Medulla oblongata (tissue), 1 donor: ENCODE results near the gene INHBC.
"Not testable (repeated sequence)": the region's sequence is repeated elsewhere in the genome, so short reads cannot be mapped to it uniquely, and the experiment has no call there.

ENCODE experiments used
- DNase-seq: peaks from one replicate; pipeline ENCODE4 v3.0.0-alpha.2; 2015; ENCODE audit errors: extremely low spot score

INHBC gene

GRCh38 chr12:57429473-57430111, 5.0 kb upstream of the INHBC start:
- DNase-seq, result no peak

DNA sequence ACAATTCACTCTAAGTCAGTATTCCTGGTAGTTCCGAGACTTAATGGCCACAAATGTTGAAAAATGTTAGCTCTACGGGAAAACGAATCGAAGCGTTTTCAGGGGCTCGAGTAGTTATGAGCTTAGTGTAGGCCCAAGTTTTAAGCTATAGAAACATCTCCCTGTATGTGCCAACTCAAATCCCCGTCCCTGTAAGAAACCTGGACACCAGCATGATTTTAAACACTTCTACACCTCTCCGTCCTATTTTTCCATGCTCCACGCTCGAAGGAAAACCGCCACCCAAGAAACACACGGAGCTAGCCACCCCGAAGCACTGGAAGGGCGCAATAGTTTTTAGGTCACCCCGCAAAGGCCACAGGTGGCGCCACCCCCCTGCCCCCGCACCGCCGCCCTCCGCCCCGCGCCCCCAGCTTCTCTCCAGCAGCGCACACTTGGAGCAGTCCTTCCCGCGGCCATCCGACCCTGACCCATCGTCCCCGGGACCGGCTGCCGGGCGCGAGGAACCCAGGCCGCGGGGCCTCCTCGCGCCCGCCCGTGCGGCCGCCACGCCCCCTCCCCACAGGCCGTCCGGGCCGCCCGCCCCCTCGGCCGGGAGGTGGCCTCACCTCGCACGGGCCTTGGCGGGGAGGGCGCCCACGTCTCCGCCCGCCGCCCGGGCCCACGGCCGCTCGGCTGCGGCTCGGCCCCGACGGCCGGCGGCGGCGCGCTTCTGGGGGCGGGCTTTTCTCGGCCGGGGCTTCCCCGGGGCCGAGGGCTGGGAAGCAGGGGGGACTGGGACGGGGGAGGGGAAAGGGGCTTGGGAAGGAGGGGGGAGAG, 4.3 kb upstream of the INHBC start:
- peak; percentile 19 for DNase-seq

DNA sequence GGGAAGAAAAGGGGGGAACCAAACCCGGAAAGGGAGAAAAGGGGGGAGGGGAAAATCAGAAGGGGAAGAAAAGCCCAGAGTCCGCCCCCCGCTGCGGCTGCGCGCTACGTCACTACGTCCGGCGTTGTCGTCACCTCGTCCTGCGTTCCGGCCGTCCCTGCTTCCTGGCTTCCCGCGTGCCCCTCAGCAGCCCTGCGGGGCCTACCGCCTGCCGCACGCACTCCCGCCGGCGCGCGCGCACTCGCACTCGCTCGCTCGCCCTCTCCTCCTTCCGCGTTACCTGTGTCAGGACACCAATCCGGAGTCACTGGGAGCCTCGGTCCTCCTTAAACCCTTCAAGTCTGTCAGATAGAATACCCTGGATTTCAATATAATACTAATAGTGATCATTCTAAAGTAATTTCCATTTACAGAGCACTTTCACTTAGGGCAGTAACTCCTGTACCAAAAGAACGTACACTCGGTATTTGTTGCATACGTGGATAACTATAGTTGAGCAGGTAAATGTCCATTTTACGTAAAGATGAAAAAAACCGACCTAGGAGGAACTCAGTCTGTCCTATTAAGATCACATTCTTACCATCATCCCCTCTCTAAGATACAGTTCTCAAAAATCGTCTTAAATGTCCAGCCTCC, 3.5 kb upstream of the INHBC start, which contains the start of gene R3HDM2:
Gene R3HDM2, minus strand, starts transcription at position 113 of the 636 bp plus-strand sequence. CDS start 120,615 bp downstream, outside the sequence.
- DNase-seq, result peak; percentile 92

DNA sequence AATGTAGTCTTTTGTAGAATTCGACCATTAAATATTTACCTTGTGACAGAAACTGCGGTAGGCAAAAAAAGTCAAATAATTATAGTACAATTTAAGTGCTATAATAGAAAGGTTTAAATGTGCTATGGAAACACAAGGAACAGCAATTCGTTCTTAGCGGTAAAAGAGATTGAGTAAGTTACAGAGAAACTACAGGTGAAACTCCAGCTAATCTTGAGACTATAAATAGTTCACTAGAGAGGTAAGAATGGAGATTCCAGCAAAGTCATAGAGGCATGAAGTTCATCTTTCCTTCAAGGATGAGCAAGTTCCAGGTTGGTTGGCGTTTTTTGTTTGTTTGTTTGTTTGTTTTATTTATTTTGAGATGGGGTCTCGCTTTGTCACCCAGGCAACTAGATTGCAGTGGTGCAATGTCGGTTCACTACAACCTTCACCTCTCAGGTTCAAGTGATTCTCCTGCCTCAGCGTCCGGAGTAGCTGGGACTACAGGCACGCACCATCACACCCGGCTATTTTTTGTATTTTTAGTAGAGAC, 2.9 kb upstream of the INHBC start:
- no peak for DNase-seq

DNA sequence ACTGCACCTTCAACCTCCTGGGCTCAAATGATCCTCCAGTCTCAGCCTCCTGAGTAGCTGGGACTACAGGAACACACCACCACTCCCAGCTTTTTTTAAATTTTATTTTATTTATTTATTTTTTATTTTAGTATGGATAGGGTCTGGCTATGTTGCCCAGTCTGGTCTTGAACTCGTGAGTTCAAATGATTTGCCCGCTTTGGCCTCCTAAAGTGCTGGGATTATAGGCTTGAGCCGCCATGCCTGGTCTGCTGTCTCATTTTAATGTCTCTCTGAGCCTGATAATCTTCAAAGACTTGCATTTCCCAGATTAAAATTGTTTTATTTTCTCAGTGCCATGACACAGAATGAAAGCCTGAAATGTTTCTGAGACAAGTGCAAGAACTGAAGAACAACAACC, 1.2 kb upstream of the INHBC start:
- DNase-seq, result no peak

DNA sequence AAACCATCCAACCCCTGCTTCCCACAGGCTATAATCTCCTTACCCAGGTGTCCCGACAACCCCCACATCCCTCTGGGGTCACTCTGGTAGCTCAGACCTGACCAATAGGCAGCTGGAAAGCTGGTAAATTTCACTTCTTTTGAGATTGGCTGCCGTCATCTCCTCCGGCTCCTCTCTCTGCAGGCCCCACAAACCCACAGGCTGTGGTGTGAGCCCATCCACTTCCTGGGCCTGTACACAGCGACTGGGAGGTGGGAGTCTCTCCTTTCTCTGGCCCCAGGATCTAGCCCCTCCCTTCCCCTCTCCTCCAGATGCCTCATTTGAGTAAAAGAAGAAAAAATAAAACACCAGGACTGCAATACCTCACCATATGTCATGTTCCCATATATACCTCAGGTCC, 709 bp downstream of the INHBC start:
- DNase-seq, result no peak

DNA sequence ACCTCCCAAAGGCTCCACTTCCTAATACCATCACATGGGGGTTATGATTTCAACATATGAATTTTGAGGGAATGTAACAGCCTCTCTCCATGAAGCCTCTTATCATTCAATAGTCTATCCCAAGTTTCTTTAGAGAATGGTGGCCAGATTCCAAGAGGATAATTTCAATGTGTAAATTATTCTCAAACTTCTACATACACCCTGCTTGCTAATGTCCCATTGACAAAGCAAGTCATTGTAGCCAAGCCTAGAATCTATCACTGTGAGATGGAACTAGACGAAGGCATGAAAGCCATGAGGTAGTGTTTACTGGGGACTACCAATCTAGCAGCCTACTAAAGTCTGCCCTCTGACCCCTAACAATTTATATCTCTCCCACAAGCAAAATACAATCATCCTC, 3.8 kb downstream of the INHBC start:
- no peak for DNase-seq

DNA sequence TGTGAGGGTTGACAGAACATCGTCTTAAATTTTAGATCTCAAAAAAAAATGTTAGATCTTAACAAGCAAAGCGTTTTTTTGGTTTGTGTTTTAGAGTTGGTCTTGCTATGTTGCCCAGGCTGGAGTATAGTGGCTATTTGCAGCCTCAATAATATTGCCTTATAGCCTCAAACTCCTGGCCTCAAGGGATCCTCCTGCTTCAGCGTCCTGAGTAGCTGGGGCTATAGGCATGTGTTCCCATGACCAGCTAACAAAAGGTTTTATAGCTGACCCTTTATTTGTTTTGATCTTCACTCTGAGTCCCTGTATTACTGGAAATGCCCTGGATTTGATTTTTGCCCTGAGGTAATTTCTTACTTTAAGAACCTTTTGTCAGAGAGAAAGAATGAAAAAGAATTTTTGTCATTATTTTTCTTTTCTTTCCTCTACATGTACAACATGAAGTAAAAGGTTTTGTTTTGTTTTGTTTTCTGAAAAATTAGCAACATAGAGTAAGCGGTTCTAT, 5.2 kb downstream of the INHBC start:
- DNase-seq, result no peak

- DNase-seq, result not testable (repeated sequence)
Measured at GRCh38 chr12:57441393-57441792, 6.8 kb downstream of the INHBC start.

DNA sequence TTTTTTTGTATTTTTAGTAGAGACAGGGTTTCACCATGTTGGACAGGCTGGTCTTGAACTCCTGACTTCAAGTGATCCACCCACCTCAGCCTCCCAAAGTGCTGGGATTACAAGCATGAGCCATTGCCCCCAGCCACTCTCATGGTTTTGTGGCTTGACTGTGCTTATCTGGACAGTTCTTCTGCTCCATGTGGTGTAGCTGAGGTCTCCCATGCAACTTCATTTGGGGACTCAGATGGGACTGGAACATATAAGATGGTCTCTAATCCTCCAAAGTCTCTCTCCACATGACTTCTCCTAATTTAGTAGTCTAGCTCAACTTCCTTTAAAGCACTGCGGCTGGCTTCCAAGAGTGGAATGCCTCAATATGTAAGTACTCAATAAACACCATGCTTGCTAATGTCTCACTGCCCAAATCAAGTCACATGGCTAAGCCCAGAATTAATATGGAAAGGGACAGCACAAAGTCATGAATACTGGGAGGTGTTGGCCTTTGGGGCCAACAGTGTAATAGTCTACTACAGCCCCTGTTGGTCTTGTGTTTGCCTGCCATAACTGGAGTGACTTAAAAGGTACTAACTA, 7.4 kb downstream of the INHBC start:
- no peak for DNase-seq

GRCh38 chr12:57444337-57444736, 9.8 kb downstream of the INHBC start:
- DNase-seq, result not testable (repeated sequence)

- DNase-seq, result no peak
Measured at GRCh38 chr12:57444744-57445143, 10.2 kb downstream of the INHBC start.

- DNase-seq, result no peak
Measured at GRCh38 chr12:57446292-57446960, 11.8 kb downstream of the INHBC start.

DNA sequence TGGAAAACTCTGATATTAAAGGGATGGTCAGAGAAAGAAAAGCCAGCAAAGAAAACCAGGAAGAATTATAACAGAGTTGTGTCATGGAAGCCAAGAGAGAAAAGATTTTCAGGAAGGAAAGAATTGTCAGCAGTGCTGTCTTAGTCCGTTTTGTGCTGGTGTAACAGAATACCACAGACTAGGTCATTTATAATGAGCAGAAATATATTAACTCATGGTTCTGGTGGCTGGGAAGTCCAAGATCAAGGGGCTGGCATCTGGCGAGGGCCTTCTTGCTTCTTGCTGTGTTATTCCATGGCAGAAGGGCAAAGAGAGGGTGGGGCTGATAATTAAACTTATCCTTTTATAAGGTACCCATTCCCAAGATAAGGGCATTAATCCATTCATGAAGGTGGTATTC, 14.1 kb downstream of the INHBC start:
- no peak for DNase-seq

GRCh38 chr12:57449375-57449774, 14.8 kb downstream of the INHBC start:
- no peak for DNase-seq

DNA sequence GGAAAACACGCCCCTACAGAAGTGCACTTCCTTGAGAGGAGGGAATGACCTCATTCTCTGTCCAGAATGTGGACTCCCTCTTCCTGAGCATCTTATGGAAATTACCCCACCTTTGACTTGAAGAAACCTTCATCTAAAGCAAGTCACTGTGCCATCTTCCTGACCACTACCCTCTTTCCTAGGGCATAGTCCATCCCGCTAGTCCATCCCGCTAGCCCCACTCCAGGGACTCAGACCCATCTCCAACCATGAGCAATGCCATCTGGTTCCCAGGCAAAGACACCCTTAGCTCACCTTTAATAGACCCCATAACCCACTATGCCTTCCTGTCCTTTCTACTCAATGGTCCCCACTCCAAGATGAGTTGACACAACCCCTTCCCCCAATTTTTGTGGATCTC, 15.5 kb downstream of the INHBC start:
- DNase-seq, result no peak

GRCh38 chr12:57451233-57451778, 16.7 kb downstream of the INHBC start:
- DNase-seq, result no peak

- no peak for DNase-seq
Measured at GRCh38 chr12:57452181-57452936, 17.8 kb downstream of the INHBC start.

GRCh38 chr12:57452937-57453509, 18.4 kb downstream of the INHBC start:
- DNase-seq, result peak; percentile 81

DNA sequence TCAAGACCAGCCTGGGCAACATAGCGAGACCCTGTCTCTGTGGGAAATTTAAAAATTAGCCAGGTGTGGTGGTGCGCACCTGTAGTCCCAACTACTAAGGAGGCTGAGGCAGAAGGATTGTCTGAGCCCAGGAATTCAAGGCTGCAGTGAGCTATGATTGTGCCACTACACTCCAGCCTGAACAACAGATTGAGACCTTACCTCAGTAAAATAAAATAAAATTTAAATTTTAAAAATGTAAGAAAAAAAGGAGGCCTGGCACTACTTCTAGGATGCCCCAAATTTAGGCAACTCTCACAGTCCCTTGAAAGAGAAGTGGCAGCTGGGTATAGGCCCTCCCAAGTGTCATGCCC, 19.6 kb downstream of the INHBC start:
- DNase-seq, result no peak
